ENCODE measurements around the gene CNTNAP2. TPM values are rescaled to one million over a fixed set of nuclear protein-coding genes. Genes with fewer than 3 reads are reported as not detected.

The CNTNAP2 gene
- total RNA-seq, 1 experiment from 2014 or later: 60.0 TPM

DNA sequence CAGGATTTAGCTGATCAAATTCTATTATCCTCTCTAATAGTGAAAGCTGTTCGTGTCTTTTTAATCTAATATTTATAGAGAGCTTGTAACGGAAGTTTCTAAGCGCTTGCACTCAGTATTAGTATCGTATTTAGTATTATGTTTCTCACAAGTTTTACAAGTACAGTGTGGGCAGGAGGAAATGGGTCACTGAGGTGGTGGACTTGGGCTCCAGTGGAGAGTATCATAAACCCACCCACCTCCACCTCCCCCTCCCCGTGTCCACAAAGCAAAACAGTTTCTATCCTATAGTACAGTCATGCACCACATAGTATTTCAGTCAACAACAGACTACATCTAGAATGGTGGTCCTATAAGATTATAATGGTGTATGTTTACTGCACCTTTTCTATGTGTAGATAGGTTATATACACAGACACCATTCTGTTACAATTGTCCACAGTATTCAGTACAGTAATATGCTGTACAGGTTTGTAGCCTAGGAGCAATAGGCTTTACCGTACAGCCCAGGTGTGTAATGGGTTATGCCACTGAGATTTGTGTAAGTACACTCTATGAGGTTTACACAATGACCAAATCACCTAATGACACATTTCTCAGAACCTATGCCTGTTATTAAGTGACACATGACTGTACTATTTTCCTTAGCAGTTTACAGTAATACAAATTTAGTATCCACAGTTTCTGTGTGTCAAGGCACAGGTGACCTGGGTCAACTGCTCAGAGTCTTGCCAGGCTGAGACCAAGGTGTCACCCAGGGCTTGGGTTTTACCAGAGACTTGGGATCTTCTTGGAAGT, 1452.7 kb downstream of the CNTNAP2 start:
- H3K36me3 ChIP-seq (ENCODE audit: insufficient read depth, low read length, poor library complexity, severe bottlenecking): no peaks in the 10 kb centered on the region
- intact Hi-C loops (cut with micrococcal nuclease; ENCODE audit: unreplicated experiment): no loop called here
- DNase-seq (ENCODE audit: low spot score): no peak
- H3K9me3 ChIP-seq (ENCODE audit: low read depth, low read length, poor library complexity, severe bottlenecking): no peaks in the 10 kb centered on the region
- no peak overlapping the region for H3K27ac ChIP-seq (ENCODE audit: low read depth, low read length, poor library complexity, severe bottlenecking)
- H3K4me1 ChIP-seq (ENCODE audit: insufficient read depth, low read length, poor library complexity, severe bottlenecking): no peaks in the 10 kb centered on the region
- TF ChIP-seq, protein P1, sequence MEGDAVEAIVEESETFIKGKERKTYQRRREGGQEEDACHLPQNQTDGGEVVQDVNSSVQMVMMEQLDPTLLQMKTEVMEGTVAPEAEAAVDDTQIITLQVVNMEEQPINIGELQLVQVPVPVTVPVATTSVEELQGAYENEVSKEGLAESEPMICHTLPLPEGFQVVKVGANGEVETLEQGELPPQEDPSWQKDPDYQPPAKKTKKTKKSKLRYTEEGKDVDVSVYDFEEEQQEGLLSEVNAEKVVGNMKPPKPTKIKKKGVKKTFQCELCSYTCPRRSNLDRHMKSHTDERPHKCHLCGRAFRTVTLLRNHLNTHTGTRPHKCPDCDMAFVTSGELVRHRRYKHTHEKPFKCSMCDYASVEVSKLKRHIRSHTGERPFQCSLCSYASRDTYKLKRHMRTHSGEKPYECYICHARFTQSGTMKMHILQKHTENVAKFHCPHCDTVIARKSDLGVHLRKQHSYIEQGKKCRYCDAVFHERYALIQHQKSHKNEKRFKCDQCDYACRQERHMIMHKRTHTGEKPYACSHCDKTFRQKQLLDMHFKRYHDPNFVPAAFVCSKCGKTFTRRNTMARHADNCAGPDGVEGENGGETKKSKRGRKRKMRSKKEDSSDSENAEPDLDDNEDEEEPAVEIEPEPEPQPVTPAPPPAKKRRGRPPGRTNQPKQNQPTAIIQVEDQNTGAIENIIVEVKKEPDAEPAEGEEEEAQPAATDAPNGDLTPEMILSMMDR (conservative IDR thresholded peaks at IDR 0.05; ENCODE audit: low read depth, low read length): no peak
- TF ChIP-seq EZH2 (IDR thresholded peaks at IDR 0.05; ENCODE audit: borderline replicate concordance, low read depth, low read length, poor library complexity, severe bottlenecking): no peak
- no peaks in the 10 kb centered on the region for H3K27me3 ChIP-seq (replicated peaks; ENCODE audit: insufficient read depth, low read depth, low read length, poor library complexity)
- POLR2A ChIA-PET (ENCODE audit: low non-redundant PET): no interaction called here
- BruUV-seq (replicated peaks): no TSS peak
- H3K4me3 ChIP-seq (ENCODE audit: low read depth, low read length, poor library complexity, severe bottlenecking): no peak overlapping the region
- CTCF ChIA-PET: no interaction called here

DNA sequence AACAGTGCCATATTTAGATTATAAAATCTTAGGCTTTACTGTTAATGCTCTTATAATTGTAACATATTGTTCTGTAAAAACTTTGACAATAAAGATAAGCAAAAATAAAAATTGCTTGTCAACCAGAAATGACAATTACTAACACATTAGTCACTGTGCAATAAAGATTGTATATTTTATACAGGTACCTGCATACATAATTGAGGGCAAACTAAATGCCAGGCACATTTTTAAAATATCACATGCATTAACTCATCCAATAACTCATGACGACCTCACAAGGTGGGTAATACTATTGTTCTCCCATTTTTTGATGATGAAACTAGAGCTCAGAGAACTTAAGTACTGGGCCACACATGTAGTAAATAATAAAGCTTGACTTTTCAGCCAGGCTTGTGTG, 1453.8 kb downstream of the CNTNAP2 start:
- no peaks in the 10 kb centered on the region for H3K27me3 ChIP-seq (replicated peaks; ENCODE audit: insufficient read depth, low read depth, low read length, poor library complexity)
- no peak overlapping the region for H3K27ac ChIP-seq (ENCODE audit: low read depth, low read length, poor library complexity, severe bottlenecking)
- no peaks in the 10 kb centered on the region for H3K4me1 ChIP-seq (ENCODE audit: insufficient read depth, low read length, poor library complexity, severe bottlenecking)
- no peaks in the 10 kb centered on the region for H3K9me3 ChIP-seq (ENCODE audit: low read depth, low read length, poor library complexity, severe bottlenecking)
- no peaks in the 10 kb centered on the region for H3K36me3 ChIP-seq (ENCODE audit: insufficient read depth, low read length, poor library complexity, severe bottlenecking)
- no peak overlapping the region for H3K4me3 ChIP-seq (ENCODE audit: low read depth, low read length, poor library complexity, severe bottlenecking)
- BruUV-seq (replicated peaks): no TSS peak
- POLR2A ChIA-PET (ENCODE audit: low non-redundant PET): no interaction called here
- DNase-seq (ENCODE audit: low spot score): no peak
- CTCF ChIA-PET: no interaction called here
- intact Hi-C loops (cut with micrococcal nuclease; ENCODE audit: unreplicated experiment): no loop called here
- no peak for TF ChIP-seq EZH2 (IDR thresholded peaks at IDR 0.05; ENCODE audit: borderline replicate concordance, low read depth, low read length, poor library complexity, severe bottlenecking)
- TF ChIP-seq, protein P1 (conservative IDR thresholded peaks at IDR 0.05; ENCODE audit: low read depth, low read length): no peak

DNA sequence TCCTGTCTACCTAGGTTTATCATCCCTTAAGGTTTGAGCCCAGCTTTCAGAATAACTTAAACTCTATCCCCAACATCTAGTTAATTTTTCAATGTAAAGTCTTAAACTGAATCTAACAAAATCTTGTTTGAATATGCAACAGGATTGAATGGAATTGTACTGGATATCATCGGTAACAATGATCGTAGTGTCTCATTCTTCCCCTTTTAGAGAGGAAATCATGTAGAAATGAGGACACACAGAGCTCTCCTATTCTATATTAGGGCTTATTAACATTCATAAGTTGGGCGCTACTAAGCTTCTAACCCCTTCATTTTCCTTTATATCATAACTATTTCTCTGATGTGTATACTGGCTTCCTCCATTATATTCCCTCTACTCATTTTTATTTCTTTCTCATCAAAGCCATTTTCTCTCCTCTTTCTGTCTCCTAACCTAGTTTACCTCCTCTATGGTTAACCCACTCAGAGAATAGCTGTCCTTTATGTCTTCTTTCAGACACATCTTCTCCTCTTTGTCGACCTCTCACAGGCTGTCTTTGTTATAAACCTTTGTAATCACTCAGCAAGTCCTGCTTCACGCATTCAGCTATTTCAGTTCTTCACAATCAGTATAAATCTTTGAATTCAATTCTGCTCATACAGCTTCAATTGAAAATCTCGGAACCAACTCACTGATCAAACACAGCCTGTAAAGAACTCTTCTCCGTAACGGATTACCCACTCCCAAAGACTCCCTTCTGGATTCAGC, 1455.0 kb downstream of the CNTNAP2 start:
- Histone ChIP-seq H3K36me3 (ENCODE audit: insufficient read depth, low read length, poor library complexity, severe bottlenecking) (no peaks in the 10 kb centered on the region), H3K27me3 (replicated peaks; ENCODE audit: insufficient read depth, low read depth, low read length, poor library complexity) (no peaks in the 10 kb centered on the region), H3K27ac (ENCODE audit: low read depth, low read length, poor library complexity, severe bottlenecking) (no peak overlapping the region), H3K4me3 (ENCODE audit: low read depth, low read length, poor library complexity, severe bottlenecking) (no peak overlapping the region), H3K4me1 (ENCODE audit: insufficient read depth, low read length, poor library complexity, severe bottlenecking) (no peaks in the 10 kb centered on the region), H3K9me3 (ENCODE audit: low read depth, low read length, poor library complexity, severe bottlenecking) (no peaks in the 10 kb centered on the region)
- intact Hi-C loops (cut with micrococcal nuclease; ENCODE audit: unreplicated experiment): no loop called here
- ChIA-PET CTCF (no interaction called here), POLR2A (ENCODE audit: low non-redundant PET) (no interaction called here)
- no peak for TF ChIP-seq EZH2 (IDR thresholded peaks at IDR 0.05; ENCODE audit: borderline replicate concordance, low read depth, low read length, poor library complexity, severe bottlenecking)
- TF ChIP-seq, protein P1 (conservative IDR thresholded peaks at IDR 0.05; ENCODE audit: low read depth, low read length): no peak
- DNase-seq (ENCODE audit: low spot score): no peak
- no TSS peak for BruUV-seq (replicated peaks)
